HG03439 (cell line): Measurements from ENCODE around the gene DCST1.
A peak's percentile ranks its signal among the peaks of the same experiment; 100 is the strongest.

Experiments used
- ATAC-seq: cut with Tn5 transposase; IDR thresholded peaks from one replicate; pipeline ENCODE4 v1.9.1; 2021; ENCODE audit warnings: mild to moderate bottlenecking, moderate library complexity; ENCODE audit not compliant: unreplicated experiment

DCST1 gene

DNA sequence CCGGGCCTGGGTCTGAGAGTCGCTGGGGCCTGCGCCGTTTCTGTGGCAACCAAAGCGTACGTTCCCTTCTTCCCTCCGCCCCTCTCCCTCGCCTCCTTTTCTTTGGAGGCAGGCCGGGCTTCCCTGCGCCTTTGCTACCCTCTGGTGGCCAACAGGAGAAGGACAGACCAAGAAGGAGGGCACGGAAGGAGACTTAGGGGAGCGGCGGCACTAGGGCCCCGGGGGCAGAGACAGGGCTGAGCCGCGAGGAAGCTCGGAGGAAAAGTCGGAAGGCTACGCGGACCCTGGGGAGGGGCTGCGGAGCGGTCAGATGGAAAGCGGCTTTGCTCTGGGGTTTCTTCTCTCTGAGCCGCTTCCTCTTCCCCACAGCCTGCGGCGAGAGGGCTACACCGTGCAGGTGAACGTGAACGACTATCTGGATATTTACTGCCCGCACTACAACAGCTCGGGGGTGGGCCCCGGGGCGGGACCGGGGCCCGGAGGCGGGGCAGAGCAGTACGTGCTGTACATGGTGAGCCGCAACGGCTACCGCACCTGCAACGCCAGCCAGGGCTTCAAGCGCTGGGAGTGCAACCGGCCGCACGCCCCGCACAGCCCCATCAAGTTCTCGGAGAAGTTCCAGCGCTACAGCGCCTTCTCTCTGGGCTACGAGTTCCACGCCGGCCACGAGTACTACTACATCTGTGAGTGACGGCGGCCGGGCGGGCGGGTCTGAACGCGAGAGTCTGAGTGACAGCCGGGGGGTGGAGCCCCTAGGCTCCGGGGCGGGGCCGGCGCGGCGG is 51.3 kb downstream of the DCST1 start:
- ATAC-seq, result peak; percentile 70

DNA sequence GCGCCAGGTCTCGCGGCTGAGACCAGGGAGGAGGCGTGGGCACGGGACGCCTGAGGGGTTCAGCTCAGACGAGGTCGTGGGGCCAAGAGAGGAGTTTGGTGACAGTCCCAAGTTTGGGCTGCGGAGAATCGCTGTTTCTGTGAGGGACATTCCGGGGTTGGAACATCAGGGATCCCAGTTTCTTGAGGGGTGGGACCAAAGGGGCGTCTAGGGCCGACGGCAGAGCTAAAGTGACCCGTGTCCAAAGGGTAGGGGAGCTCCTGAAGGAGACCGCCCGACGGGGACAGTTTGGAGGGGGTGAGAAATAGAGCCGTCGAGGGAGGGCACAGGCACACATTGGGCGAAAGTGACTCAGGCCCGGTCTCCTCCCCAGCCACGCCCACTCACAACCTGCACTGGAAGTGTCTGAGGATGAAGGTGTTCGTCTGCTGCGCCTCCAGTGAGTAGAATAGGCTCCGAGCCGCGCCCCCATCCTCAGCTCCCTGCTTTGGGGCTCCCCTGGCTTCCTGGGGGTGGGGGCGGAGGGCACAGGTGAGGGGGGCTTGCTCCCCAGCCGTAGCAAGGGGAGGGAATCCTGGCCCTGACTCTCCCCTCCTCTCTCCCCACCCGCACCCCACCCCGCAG is 52.0 kb downstream of the DCST1 start:
- no peak for ATAC-seq

GRCh38 chr1:155086128-155086741 is 52.6 kb downstream of the DCST1 start:
- ATAC-seq, result no peak

DNA sequence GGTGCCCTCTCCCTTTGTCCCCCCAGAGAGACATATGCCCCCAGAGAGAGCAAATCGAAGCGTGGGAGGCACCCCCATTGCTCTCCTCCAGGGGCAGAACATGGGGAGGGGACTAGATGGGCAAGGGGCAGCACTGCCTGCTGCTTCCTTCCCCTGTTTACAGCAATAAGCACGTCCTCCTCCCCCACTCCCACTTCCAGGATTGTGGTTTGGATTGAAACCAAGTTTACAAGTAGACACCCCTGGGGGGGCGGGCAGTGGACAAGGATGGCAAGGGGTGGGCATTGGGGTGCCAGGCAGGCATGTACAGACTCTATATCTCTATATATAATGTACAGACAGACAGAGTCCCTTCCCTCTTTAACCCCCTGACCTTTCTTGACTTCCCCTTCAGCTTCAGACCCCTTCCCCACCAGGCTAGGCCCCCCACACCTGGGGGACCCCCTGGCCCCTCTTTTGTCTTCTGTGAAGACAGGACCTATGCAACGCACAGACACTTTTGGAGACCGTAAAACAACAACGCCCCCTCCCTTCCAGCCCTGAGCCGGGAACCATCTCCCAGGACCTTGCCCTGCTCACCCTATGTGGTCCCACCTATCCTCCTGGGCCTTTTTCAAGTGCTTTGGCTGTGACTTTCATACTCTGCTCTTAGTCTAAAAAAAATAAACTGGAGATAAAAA is 53.4 kb downstream of the DCST1 start:
- no peak for ATAC-seq

- ATAC-seq, result no peak
Measured at GRCh38 chr1:155091071-155092051, 57.7 kb downstream of the DCST1 start.

DNA sequence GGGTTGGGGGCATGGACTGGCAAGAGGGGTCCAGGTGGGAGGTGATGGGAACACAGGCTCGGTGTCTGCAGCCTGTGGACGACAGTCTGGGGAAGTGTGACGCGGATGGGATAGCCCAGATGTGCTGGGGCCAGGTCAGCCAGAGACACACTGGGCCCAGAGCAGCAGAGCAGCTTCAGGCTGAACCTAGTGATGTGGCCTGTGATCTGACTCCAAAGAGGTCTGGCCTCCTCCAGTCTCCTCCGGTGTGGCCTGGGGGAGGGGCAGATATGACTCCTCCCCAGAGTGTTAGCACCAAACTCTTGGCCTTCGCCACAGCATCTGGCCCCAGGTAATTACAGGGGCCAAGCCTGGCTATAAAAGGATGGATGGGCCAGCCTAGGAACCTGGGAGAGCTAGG is 58.5 kb downstream of the DCST1 start:
- no peak for ATAC-seq

DNA sequence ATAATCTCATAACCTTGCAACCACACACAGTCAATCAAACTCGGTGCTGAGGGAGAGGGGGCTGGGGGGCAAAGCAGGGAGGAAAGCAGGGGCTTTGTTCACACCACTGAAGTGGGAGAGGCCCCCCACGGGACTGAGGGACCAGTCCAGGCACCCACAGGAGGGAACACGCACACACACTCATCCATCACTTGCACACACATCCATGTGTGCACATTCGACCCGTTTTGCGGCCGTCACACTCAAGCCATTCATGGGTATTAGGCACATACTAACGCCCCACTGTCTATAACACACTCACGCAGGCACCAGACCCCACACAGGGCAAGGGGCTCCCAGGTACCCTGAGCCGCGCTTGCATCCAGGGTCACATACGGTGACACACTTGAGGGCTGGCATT is 59.0 kb downstream of the DCST1 start:
- ATAC-seq, result no peak

DNA sequence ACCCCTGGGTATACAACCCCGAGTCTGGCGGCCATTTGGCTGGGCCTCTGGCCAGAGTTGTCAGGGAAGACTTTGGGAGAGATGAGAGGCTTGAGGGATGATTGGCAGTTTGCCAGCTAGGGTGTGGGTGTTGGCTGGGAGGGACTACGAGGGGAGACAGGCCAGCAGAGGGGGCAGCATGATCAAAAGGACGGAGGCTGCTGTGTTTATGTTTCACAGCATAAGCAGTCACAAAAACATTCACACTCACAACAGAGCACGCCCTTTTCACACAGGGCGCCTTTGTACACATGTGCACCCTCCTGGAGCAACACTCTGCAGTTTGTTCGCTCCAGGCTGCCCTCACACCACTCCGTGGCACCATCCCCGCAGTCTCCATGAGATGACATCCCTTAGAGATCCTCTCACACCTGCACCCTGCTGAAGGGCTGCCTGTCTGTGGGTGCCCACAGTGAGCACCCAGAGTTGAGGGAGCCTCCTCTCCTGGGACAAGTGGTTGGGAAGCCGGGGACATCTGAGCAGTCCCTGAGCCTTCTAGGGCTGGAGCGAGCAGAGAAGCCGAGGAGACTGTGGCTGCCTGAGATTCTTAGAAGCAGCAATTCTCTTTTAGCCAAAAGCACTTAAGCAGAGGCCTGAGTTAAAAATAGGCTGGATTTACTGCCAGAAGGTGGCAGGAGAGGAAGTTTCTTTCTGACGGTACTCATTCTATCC is 60.4 kb downstream of the DCST1 start:
- no peak for ATAC-seq

- no peak for ATAC-seq
Measured at GRCh38 chr1:155094622-155094948, 61.0 kb downstream of the DCST1 start.

- ATAC-seq, result no peak
Measured at GRCh38 chr1:155099331-155099730, 65.7 kb downstream of the DCST1 start.
